HepG2 (cell line): ENCODE results near the gene DTWD2. TPM values are rescaled to one million over a fixed set of nuclear protein-coding genes. Genes with fewer than 3 reads are reported as not detected.

Experiments
- HOMEZ ChIP-seq: IDR thresholded peaks from 2 replicates; pipeline ENCODE4 v1.6.1; 2016; ENCODE audit warnings: low read depth
- KLF13 ChIP-seq: sonication (generic); formaldehyde crosslinking; IDR thresholded peaks from 2 replicates; pipeline ENCODE4 v1.4.0; 2020; ENCODE audit warnings: mild to moderate bottlenecking, missing genetic modification reagents
- SETDB1 ChIP-seq: sonication (generic); formaldehyde crosslinking; IDR thresholded peaks from 2 replicates; pipeline ENCODE4 v1.5.1; 2020; ENCODE audit warnings: missing genetic modification reagents, mild to moderate bottlenecking, borderline replicate concordance
- ZMYM2 ChIP-seq: sonication (generic); formaldehyde crosslinking; IDR thresholded peaks from 2 replicates; pipeline ENCODE4 v1.8.0; 2022; ENCODE audit warnings: mild to moderate bottlenecking, missing genetic modification reagents
- ZNF143 ChIP-seq: sonication (generic); formaldehyde crosslinking; IDR thresholded peaks from 2 replicates; pipeline ENCODE4 v1.4.0; 2020; ENCODE audit warnings: missing genetic modification reagents
- ZNF407 ChIP-seq: sonication (generic); formaldehyde crosslinking; IDR thresholded peaks from one replicate; pipeline ENCODE4 v1.5.1; 2020; ENCODE audit warnings: mild to moderate bottlenecking, missing genetic modification reagents; ENCODE audit errors: not compliant biosample characterization
- ZSCAN5A ChIP-seq: sonication (generic); formaldehyde crosslinking; IDR thresholded peaks from 2 replicates; pipeline ENCODE4 v1.8.0; 2022; ENCODE audit warnings: mild to moderate bottlenecking, missing genetic modification reagents, borderline replicate concordance
- polyA plus RNA-seq, 8 experiments: library from polyadenylated mRNA; depleted of rRNA in 3 of 8; stranded (reverse) in 7 of 8; unstranded in 1 of 8; fragments of >200 nt; fragmentation: Illumina TruSeq in 4 of 8; extraction: Trizol in 4 of 8; gene quantifications; 2 replicates each; pipeline versions ENCODE4 v1.2.1 to v1.2.3, GENCODE V29; 2011 to 2016; ENCODE audit warnings: low read depth in 4 of 8, missing spikeins in 1 of 8, mixed read lengths in 1 of 8; ENCODE audit not compliant: insufficient read depth in 1 of 8
- total RNA-seq, 5 experiments: library from RNA; depleted of rRNA; stranded (reverse); fragments of >200 nt; fragmentation: Illumina TruSeq; extraction: Trizol; gene quantifications; 2 replicates each; pipeline ENCODE4 v1.2.3, GENCODE V29; 2016; ENCODE audit warnings: low read depth in 1 of 5

Gene DTWD2
- total and polyA plus RNA-seq, 2 of the 13 experiments (the other 11 are each of a cell fraction or from before 2014, with no cell fraction given) = 1.6 to 6.0 TPM

- TF ChIP-seq ZMYM2 (CRISPR knock-in tag) = no peak
- TF ChIP-seq ZNF143 (CRISPR knock-in tag) = no peak
- no peak for TF ChIP-seq KLF13 (CRISPR knock-in tag)
- TF ChIP-seq ZSCAN5A (CRISPR knock-in tag) = no peak
- TF ChIP-seq SETDB1 = no peak
- TF ChIP-seq ZNF407 (CRISPR knock-in tag) = no peak
- TF ChIP-seq HOMEZ (CRISPR knock-in tag) = no peak
Measured at GRCh38 chr5:118953652-118954005, 34.7 kb downstream of the DTWD2 start (continued).
